Karpas-422 (cell line): ENCODE data around the gene RBM48. TPM values are rescaled to one million over a fixed set of nuclear protein-coding genes. Genes with fewer than 3 reads are reported as not detected.

Source experiments
- DNase-seq: peaks from one replicate; pipeline ENCODE4 v3.0.0-alpha.2; 2015
- H2AFZ ChIP-seq: fragments of 200-600 bp; sonication (generic); 2 replicates; pipeline ENCODE4 v1.6.1; 2014; ENCODE audit warnings: antibody characterized with exemption, low read length, mixed read lengths
- H3K27ac ChIP-seq: fragments of 200-600 bp; sonication (generic); 2 replicates; pipeline ENCODE4 v1.5.1; 2014; ENCODE audit warnings: mild to moderate bottlenecking, low read length, moderate library complexity
- H3K27me3 ChIP-seq: fragments of 200-600 bp; sonication (generic); 2 replicates; pipeline ENCODE4 v1.6.1; 2014; ENCODE audit warnings: low read length, mixed read lengths
- H3K36me3 ChIP-seq: fragments of 200-600 bp; sonication (generic); 2 replicates; pipeline ENCODE4 v1.6.1; 2014; ENCODE audit warnings: low read length, mixed read lengths; ENCODE audit not compliant: insufficient read depth
- H3K4me1 ChIP-seq: fragments of 200-600 bp; sonication (generic); 2 replicates; pipeline ENCODE4 v1.6.1; 2014; ENCODE audit warnings: mild to moderate bottlenecking, low read length, mixed read lengths
- H3K4me2 ChIP-seq: fragments of 200-600 bp; sonication (generic); 2 replicates; pipeline ENCODE4 v1.6.1; 2014; ENCODE audit warnings: low read length, low read depth, mild to moderate bottlenecking; ENCODE audit not compliant: poor library complexity, severe bottlenecking
- H3K4me3 ChIP-seq: fragments of 200-600 bp; sonication (generic); 2 replicates; pipeline ENCODE4 v1.5.1; 2014; ENCODE audit warnings: mild to moderate bottlenecking, antibody characterized with exemption, low read length, mixed read lengths
- H3K79me2 ChIP-seq: fragments of 200-600 bp; sonication (generic); 2 replicates; pipeline ENCODE4 v1.6.1; 2014; ENCODE audit warnings: mild to moderate bottlenecking, low read length, mixed read lengths
- H3K9ac ChIP-seq: fragments of 200-600 bp; sonication (generic); 2 replicates; pipeline ENCODE4 v1.6.0; 2014; ENCODE audit warnings: low read length
- H3K9me2 ChIP-seq: fragments of 200-600 bp; sonication (generic), shearing (Covaris generic); replicated peaks from 2 replicates; pipeline ENCODE4 v1.6.0; 2014; ENCODE audit warnings: mild to moderate bottlenecking, low read length, moderate library complexity; ENCODE audit not compliant: insufficient read depth
- H3K9me3 ChIP-seq: fragments of 300-700, 200-600 bp; sonication (generic); 2 replicates; pipeline ENCODE4 v1.6.1; 2014; ENCODE audit warnings: low read length, mixed read lengths
- H4K20me1 ChIP-seq: fragments of 200-600 bp; sonication (generic); 2 replicates; pipeline ENCODE4 v1.6.1; 2014; ENCODE audit warnings: mild to moderate bottlenecking, antibody characterized with exemption, low read length, low read depth; ENCODE audit not compliant: insufficient read depth
- total RNA-seq: library from RNA; depleted of rRNA; stranded (reverse); fragments of >200 nt; shearing (Covaris generic); gene quantifications from 2 replicates; pipeline ENCODE4 v1.2.3, GENCODE V29; 2014; ENCODE audit warnings: low replicate concordance

Gene RBM48
- total RNA-seq, 1 experiment from 2014 or later, result 8.5 TPM

DNA sequence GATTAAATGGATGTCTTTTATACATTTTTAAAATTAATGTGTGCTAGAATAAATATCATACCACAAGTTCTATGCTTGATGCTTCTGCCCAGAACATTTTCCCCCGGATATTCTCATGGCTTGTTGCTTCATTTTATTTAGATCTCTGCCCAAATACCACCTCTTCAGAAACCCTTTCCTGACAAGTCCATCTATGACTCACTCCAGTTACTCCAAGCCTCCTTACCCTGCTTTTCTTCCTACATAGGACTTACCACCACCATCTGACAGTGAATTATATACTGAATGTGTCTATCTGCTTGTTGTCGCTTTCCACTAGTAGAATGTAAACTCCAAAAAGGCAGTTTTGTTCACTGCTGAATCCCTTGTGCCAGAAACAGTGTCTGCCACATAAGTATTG is 31.7 kb upstream of the RBM48 start:
- Histone ChIP-seq H3K4me1 (no peaks in the 10 kb centered on the region), H3K9me3 (no peaks in the 10 kb centered on the region), H3K4me2 (no peak overlapping the region), H4K20me1 (no peaks in the 10 kb centered on the region), H3K4me3 (no peak overlapping the region), H3K9ac (no peak overlapping the region), H3K27ac (no peak overlapping the region), H2AFZ (no peak overlapping the region), H3K9me2 (no peaks in the 10 kb centered on the region), H3K79me2 (no peaks in the 10 kb centered on the region), H3K27me3 (no peaks in the 10 kb centered on the region), H3K36me3 (peaks cover 32% of the 10 kb centered on the region)
- DNase-seq, result no peak

DNA sequence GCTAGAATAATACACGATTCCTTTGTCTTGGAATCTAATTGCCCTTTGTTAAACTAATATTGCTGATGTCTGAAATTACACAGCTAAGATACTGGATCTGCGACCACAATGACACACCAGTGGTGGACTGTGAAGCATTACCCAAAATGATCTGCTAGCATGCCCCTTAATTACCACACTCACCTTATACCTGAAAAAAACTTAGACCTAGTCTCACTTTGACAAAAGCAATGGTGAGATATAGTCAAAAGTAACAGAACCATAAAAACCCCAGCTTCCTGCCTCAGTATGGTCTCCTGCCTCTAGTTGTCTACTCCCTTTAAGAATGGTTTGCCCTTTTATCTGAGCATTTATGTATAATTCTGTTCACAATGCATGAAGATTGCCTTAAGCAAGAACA is 30.0 kb upstream of the RBM48 start:
- DNase-seq, result no peak
- Histone ChIP-seq H3K36me3 (peaks cover 34% of the 10 kb centered on the region), H3K4me1 (no peaks in the 10 kb centered on the region), H3K9me2 (no peaks in the 10 kb centered on the region), H3K9me3 (no peaks in the 10 kb centered on the region), H3K4me2 (no peak overlapping the region), H3K27ac (no peak overlapping the region), H3K79me2 (no peaks in the 10 kb centered on the region), H3K27me3 (no peaks in the 10 kb centered on the region), H4K20me1 (no peaks in the 10 kb centered on the region), H3K9ac (no peak overlapping the region), H3K4me3 (no peak overlapping the region), H2AFZ (no peak overlapping the region)

DNA sequence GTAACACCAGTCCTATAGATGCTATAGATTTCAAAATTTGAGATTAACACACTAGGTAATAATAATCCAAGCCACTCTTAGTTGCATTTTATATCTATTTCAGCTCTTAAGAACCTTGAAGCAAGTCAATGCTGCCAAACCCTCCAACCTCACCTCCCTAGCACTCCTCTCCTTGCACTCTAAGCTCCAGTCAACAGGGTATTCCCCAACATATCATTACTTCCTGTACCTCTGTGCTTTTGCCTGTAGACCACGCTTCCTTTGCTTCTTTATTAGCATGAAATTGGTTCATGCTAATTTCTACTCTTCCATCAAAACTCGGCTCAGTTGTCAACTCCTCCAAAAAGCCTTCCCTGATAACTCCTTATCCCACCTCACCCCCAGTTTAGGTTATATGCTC is 24.8 kb upstream of the RBM48 start:
- peaks cover 32% of the 10 kb centered on the region for H3K36me3 ChIP-seq
- no peak overlapping the region for H3K4me2 ChIP-seq
- H3K27ac ChIP-seq, result no peak overlapping the region
- no peak overlapping the region for H3K9ac ChIP-seq
- H3K4me3 ChIP-seq, result no peak overlapping the region
- H3K27me3 ChIP-seq, result no peaks in the 10 kb centered on the region
- no peaks in the 10 kb centered on the region for H4K20me1 ChIP-seq
- H3K9me2 ChIP-seq, result no peaks in the 10 kb centered on the region
- H3K4me1 ChIP-seq, result no peaks in the 10 kb centered on the region
- no peaks in the 10 kb centered on the region for H3K79me2 ChIP-seq
- no peak overlapping the region for H2AFZ ChIP-seq
- no peaks in the 10 kb centered on the region for H3K9me3 ChIP-seq
- no peak for DNase-seq

DNA sequence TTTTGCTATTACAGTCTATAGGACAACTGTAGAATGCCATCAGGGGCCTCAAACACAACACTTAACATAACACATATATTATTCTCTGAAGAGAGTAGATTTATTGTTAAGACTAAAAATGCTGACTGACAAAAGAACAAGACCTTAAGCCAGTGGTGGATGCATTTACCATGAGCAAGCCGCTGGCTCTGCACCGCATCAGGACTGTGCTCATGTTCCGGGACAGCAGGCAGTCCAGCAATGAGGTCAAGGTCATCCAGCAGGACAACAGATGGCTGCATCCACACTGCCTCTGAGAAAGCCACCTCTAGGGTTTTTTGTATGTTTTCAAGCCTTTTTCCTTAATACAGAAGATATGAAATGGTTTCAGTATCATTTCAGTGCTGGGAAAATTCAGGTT is 24.0 kb upstream of the RBM48 start:
- no peak overlapping the region for H3K27ac ChIP-seq
- no peaks in the 10 kb centered on the region for H3K4me1 ChIP-seq
- DNase-seq, result no peak
- H3K4me2 ChIP-seq, result no peak overlapping the region
- no peaks in the 10 kb centered on the region for H4K20me1 ChIP-seq
- peaks cover 30% of the 10 kb centered on the region for H3K36me3 ChIP-seq
- H3K4me3 ChIP-seq, result no peak overlapping the region
- no peaks in the 10 kb centered on the region for H3K27me3 ChIP-seq
- no peak overlapping the region for H2AFZ ChIP-seq
- H3K9ac ChIP-seq, result no peak overlapping the region
- H3K9me3 ChIP-seq, result no peaks in the 10 kb centered on the region
- H3K79me2 ChIP-seq, result no peaks in the 10 kb centered on the region
- H3K9me2 ChIP-seq, result no peaks in the 10 kb centered on the region

DNA sequence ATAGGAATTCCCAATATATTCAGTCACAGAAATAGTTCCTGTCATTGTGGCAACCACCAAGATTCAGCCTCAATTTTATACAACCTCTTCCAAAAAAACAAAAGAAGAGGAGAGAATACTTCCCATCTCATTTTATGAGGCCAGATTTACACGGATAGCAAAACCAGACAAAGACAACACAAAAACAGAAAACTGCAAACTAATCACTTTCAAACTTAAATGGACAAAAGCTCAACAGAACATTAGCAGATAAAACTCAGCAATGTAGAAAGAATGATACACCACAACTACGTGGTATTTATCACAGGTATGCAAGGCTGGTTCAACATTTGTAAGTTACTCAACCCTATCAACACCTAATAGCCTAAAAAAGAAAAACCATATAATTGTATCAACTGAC is 22.2 kb upstream of the RBM48 start:
- Histone ChIP-seq H3K27ac (no peak overlapping the region), H2AFZ (no peak overlapping the region), H3K9me3 (no peaks in the 10 kb centered on the region), H3K4me3 (no peak overlapping the region), H3K36me3 (peaks cover 32% of the 10 kb centered on the region), H3K4me1 (no peaks in the 10 kb centered on the region), H3K79me2 (no peaks in the 10 kb centered on the region), H4K20me1 (no peaks in the 10 kb centered on the region), H3K9ac (no peak overlapping the region), H3K4me2 (no peak overlapping the region), H3K9me2 (no peaks in the 10 kb centered on the region), H3K27me3 (no peaks in the 10 kb centered on the region)
- no peak for DNase-seq

DNA sequence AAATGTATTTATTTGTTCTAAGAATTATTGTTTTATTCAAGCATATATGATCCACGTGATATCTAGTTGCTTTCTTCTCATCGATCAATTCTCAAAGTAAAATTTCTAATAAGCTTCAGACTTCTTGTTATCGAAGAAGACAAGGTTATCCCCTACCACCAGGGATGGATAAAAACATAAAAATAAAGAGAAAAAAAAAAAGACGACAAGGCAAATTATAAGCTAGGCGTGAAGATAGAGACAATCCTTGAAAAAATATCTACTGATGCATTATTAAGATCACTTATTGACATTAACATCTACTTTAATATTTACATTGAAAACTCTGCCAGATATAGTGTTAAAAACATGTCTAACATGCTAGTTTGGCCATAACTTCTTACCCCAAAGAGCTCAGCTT is 19.6 kb upstream of the RBM48 start:
- Histone ChIP-seq H3K9ac (no peak overlapping the region), H3K79me2 (0 out of 2 replicates have a peak, but pooled peaks cover 4% of the 10 kb centered on the region), H3K27ac (no peak overlapping the region), H4K20me1 (no peaks in the 10 kb centered on the region), H3K36me3 (peaks cover 31% of the 10 kb centered on the region), H3K9me2 (no peaks in the 10 kb centered on the region), H3K4me2 (no peak overlapping the region), H3K4me3 (no peak overlapping the region), H2AFZ (no peak overlapping the region), H3K4me1 (no peaks in the 10 kb centered on the region), H3K27me3 (no peaks in the 10 kb centered on the region), H3K9me3 (no peaks in the 10 kb centered on the region)
- DNase-seq, result no peak

DNA sequence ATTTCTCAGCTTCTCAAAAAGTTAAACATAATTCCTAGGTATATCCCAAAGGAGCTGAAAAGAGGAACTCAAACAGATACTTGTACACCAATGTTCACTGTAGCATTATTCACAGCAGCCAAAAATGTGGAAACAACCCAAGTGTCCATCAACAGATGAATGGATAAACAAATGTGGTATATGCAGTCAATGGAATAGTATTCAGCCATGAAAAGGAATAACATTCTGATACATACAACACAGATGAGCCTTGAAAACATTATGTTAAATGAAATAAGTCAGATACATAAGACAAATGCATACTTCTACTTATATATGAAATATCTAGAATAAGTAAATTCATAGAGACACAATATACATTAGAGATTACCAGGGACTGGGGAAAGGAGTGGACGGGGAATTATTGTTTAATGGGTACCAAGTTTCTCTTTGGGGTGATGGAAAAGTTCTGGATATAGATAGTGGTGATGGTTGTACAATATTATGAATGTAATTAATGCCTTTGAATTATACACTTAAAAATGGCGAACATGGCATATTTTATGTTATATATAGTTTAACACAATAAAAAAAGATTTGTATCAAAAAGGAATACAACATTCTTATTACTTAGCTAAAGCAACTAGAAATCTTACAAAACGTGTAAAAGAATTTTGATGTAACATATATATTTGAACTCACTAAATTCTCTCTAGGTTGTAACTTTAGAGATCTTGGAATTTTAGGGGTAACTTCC is 15.3 kb upstream of the RBM48 start:
- Histone ChIP-seq H3K27me3 (no peaks in the 10 kb centered on the region), H4K20me1 (no peaks in the 10 kb centered on the region), H2AFZ (no peak overlapping the region), H3K4me3 (no peak overlapping the region), H3K9me2 (no peaks in the 10 kb centered on the region), H3K4me2 (no peak overlapping the region), H3K36me3 (peaks cover 42% of the 10 kb centered on the region), H3K9ac (no peak overlapping the region), H3K4me1 (no peaks in the 10 kb centered on the region), H3K9me3 (no peaks in the 10 kb centered on the region), H3K27ac (no peak overlapping the region), H3K79me2 (0 out of 2 replicates have a peak, but pooled peaks cover 4% of the 10 kb centered on the region)
- no peak for DNase-seq

DNA sequence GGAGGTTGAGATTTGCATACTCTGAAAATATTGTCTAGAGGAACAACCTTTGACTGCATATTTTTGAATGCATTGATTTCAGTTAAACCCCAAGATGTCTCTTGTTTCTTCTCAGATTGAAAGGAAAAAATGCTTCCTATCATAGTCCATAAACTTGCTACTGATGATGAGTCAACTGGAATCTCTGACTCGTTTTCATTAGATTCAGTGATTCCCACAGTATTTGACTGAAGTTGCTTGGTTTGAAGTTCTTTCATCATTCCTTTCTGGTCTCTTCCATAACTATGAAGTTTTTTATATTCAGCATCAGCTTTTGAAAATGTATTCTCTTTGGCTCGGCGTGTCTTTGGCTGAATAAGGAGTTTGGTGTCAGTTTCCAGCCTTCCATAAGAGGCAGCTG is 11.0 kb upstream of the RBM48 start:
- DNase-seq, result no peak
- Histone ChIP-seq H3K27ac (no peak overlapping the region), H3K9me2 (no peaks in the 10 kb centered on the region), H2AFZ (no peak overlapping the region), H3K9me3 (no peaks in the 10 kb centered on the region), H3K27me3 (no peaks in the 10 kb centered on the region), H3K79me2 (peaks cover 27% of the 10 kb centered on the region), H3K4me2 (no peak overlapping the region), H4K20me1 (no peaks in the 10 kb centered on the region), H3K9ac (no peak overlapping the region), H3K36me3 (peaks cover 46% of the 10 kb centered on the region), H3K4me1 (no peaks in the 10 kb centered on the region), H3K4me3 (no peak overlapping the region)
